Endothelial cell of umbilical vein (primary cell): ENCODE data around the gene EXOC6B.

Experiments
- CTCF ChIP-seq, 2 donors: IDR thresholded peaks; 1 replicate in 1 of 2; 2 replicates in 1 of 2; pipeline ENCODE4 v1.5.1; 2011; ENCODE audit warnings: low read length in 2 of 2, mild to moderate bottlenecking in 2 of 2, moderate library complexity in 2 of 2, control low read depth in 1 of 2, inconsistent platforms in 1 of 2, low read depth in 1 of 2; ENCODE audit not compliant: insufficient read depth in 1 of 2; ENCODE audit errors: extremely low read depth in 1 of 2
- EZH2 ChIP-seq: IDR thresholded peaks from 2 replicates; pipeline ENCODE4 v1.6.1; 2012; ENCODE audit warnings: borderline replicate concordance, low read depth, mild to moderate bottlenecking, moderate library complexity, low read length, inconsistent platforms; ENCODE audit not compliant: severe bottlenecking
- FOS ChIP-seq: IDR thresholded peaks from 2 replicates; pipeline ENCODE4 v1.6.1; 2011; ENCODE audit warnings: mild to moderate bottlenecking, low read length, moderate library complexity, borderline replicate concordance; ENCODE audit not compliant: insufficient read depth
- MAX ChIP-seq: IDR thresholded peaks from 2 replicates; pipeline ENCODE4 v1.6.1; 2011; ENCODE audit not compliant: insufficient read depth, insufficient read length
- MYC ChIP-seq: IDR thresholded peaks from one replicate; pipeline ENCODE4 v1.6.1; 2011; ENCODE audit warnings: mild to moderate bottlenecking, low read depth, low read length
- POLR2A ChIP-seq: IDR thresholded peaks from 2 replicates; pipeline ENCODE4 v1.6.1; 2012; ENCODE audit warnings: low read depth, mild to moderate bottlenecking, control low read depth, low read length
- POLR2AphosphoS5 ChIP-seq: IDR thresholded peaks from 2 replicates; pipeline ENCODE4 v1.6.1; 2012; ENCODE audit warnings: low read depth, mild to moderate bottlenecking, control low read depth, low read length, moderate library complexity; ENCODE audit not compliant: insufficient read depth

- TF ChIP-seq EZH2 (no peak), POLR2AphosphoS5 (no peak), POLR2A (no peak), CTCF (IDR thresholded peaks at IDR 0.05; ENCODE audit: extremely low read depth in 1 of 2, insufficient read depth in 1 of 2, low read depth in 1 of 2, low read length in 2 of 2) (no peak), MAX (no peak), FOS (no peak), MYC (no peak)
Observed at GRCh38 chr2:72210470-72210869, 615.4 kb downstream of the EXOC6B start.
